GM12878 (cell line): ENCODE data around the gene GID8.

Experiments used
- EZH2 ChIP-seq: IDR thresholded peaks from 2 replicates; pipeline ENCODE4 v1.6.1; 2012; ENCODE audit warnings: low read depth, mild to moderate bottlenecking, control low read depth, inconsistent platforms, low read length, borderline replicate concordance; ENCODE audit not compliant: control insufficient read depth
- JUND ChIP-seq: IDR thresholded peaks from 2 replicates; pipeline ENCODE4 v1.6.1; 2012; ENCODE audit warnings: low read depth, mild to moderate bottlenecking, low read length, improper control_type of control experiment, moderate library complexity
- MEF2B ChIP-seq: fragments of 450-650 bp; IDR thresholded peaks from 2 replicates; pipeline ENCODE4 v1.6.1; 2018; ENCODE audit warnings: mild to moderate bottlenecking, moderate library complexity; ENCODE audit not compliant: partially characterized antibody, poor library complexity, severe bottlenecking
- SMC3 ChIP-seq: IDR thresholded peaks from 2 replicates; pipeline ENCODE4 v1.6.1; 2011; ENCODE audit warnings: low read length, improper control_type of control experiment, borderline replicate concordance
- TAF1 ChIP-seq: IDR thresholded peaks from 2 replicates; pipeline ENCODE4 v1.6.1; 2011; ENCODE audit warnings: mild to moderate bottlenecking, low read depth, low read length, borderline replicate concordance
- ZSCAN29 ChIP-seq: fragments of 450-650 bp; IDR thresholded peaks from 2 replicates; pipeline ENCODE4 v1.6.1; 2017; ENCODE audit warnings: mild to moderate bottlenecking, moderate library complexity
- TF ChIP-seq, protein P1 (sequence below), 3 experiments: IDR thresholded peaks in 2 of 3; conservative IDR thresholded peaks in 1 of 3; 2 replicates each; pipeline ENCODE4 v1.5.1; 2011; ENCODE audit warnings: low read depth in 3 of 3, low read length in 3 of 3, mild to moderate bottlenecking in 3 of 3, control low read depth in 2 of 3, moderate library complexity in 2 of 3, inconsistent platforms in 1 of 3, mixed read lengths in 1 of 3; ENCODE audit not compliant: control insufficient read depth in 2 of 3, insufficient read depth in 1 of 3; ENCODE audit errors: extremely low read depth in 1 of 3
- TF ChIP-seq, protein P2 (sequence below): IDR thresholded peaks from 2 replicates; pipeline ENCODE4 v1.6.1; 2012; ENCODE audit warnings: mild to moderate bottlenecking, low read depth, low read length
- TF ChIP-seq, protein P3 (sequence below): fragments of 450-650 bp; IDR thresholded peaks from 2 replicates; pipeline ENCODE4 v1.6.1; 2017; ENCODE audit warnings: borderline replicate concordance
- TF ChIP-seq, protein P4 (sequence below): IDR thresholded peaks from 2 replicates; pipeline ENCODE4 v1.6.1; 2011; ENCODE audit warnings: borderline replicate concordance, low read depth, mild to moderate bottlenecking, moderate library complexity, mixed read lengths, low read length; ENCODE audit not compliant: insufficient read depth; ENCODE audit errors: extremely low read length

DNA sequence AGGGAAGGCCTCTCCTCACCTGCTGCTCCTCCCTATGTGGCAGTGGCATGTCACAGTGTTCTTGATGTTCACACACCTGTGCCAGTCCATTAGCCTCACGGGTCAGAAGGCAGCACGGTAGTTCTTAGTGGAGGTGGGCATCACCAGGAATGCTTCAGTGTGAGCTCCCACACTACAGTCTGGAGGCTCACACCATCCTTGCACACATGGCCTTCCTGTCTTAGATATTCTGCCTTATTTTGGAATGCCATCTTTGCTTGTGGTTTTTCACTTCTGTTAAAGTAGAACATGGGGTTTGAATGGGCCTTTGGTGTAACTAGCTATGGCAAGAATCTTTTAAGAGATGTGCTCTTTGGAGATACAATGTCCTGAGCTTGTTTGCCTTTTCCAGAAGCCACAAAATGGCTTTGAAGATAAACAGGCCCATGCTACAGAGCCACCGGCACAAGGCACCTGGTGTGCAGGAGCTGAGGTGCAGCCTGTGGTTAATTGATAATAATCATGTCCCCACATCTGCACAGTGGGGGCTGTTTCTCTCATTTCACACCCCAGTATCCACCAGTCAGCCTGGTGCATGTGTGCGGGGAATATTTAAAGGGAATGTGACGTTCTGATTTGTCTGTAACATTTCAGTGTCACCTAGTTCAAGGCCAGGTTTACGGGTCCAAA, 11.3 kb downstream of the GID8 start:
- TF ChIP-seq ZSCAN29 (no peak), TAF1 (no peak), MEF2B (no peak), JUND (no peak), SMC3 (no peak), EZH2 (no peak)
- TF ChIP-seq, protein P1, sequence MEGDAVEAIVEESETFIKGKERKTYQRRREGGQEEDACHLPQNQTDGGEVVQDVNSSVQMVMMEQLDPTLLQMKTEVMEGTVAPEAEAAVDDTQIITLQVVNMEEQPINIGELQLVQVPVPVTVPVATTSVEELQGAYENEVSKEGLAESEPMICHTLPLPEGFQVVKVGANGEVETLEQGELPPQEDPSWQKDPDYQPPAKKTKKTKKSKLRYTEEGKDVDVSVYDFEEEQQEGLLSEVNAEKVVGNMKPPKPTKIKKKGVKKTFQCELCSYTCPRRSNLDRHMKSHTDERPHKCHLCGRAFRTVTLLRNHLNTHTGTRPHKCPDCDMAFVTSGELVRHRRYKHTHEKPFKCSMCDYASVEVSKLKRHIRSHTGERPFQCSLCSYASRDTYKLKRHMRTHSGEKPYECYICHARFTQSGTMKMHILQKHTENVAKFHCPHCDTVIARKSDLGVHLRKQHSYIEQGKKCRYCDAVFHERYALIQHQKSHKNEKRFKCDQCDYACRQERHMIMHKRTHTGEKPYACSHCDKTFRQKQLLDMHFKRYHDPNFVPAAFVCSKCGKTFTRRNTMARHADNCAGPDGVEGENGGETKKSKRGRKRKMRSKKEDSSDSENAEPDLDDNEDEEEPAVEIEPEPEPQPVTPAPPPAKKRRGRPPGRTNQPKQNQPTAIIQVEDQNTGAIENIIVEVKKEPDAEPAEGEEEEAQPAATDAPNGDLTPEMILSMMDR (IDR thresholded peaks at IDR 0.05 in 2 of 3, conservative IDR thresholded peaks at IDR 0.05 in 1 of 3; ENCODE audit: control insufficient read depth in 2 of 3, extremely low read depth in 1 of 3, insufficient read depth in 1 of 3, low read depth in 3 of 3, low read length in 3 of 3): no peak
- TF ChIP-seq, protein P2, sequence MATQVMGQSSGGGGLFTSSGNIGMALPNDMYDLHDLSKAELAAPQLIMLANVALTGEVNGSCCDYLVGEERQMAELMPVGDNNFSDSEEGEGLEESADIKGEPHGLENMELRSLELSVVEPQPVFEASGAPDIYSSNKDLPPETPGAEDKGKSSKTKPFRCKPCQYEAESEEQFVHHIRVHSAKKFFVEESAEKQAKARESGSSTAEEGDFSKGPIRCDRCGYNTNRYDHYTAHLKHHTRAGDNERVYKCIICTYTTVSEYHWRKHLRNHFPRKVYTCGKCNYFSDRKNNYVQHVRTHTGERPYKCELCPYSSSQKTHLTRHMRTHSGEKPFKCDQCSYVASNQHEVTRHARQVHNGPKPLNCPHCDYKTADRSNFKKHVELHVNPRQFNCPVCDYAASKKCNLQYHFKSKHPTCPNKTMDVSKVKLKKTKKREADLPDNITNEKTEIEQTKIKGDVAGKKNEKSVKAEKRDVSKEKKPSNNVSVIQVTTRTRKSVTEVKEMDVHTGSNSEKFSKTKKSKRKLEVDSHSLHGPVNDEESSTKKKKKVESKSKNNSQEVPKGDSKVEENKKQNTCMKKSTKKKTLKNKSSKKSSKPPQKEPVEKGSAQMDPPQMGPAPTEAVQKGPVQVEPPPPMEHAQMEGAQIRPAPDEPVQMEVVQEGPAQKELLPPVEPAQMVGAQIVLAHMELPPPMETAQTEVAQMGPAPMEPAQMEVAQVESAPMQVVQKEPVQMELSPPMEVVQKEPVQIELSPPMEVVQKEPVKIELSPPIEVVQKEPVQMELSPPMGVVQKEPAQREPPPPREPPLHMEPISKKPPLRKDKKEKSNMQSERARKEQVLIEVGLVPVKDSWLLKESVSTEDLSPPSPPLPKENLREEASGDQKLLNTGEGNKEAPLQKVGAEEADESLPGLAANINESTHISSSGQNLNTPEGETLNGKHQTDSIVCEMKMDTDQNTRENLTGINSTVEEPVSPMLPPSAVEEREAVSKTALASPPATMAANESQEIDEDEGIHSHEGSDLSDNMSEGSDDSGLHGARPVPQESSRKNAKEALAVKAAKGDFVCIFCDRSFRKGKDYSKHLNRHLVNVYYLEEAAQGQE: no peak
- TF ChIP-seq, protein P3, sequence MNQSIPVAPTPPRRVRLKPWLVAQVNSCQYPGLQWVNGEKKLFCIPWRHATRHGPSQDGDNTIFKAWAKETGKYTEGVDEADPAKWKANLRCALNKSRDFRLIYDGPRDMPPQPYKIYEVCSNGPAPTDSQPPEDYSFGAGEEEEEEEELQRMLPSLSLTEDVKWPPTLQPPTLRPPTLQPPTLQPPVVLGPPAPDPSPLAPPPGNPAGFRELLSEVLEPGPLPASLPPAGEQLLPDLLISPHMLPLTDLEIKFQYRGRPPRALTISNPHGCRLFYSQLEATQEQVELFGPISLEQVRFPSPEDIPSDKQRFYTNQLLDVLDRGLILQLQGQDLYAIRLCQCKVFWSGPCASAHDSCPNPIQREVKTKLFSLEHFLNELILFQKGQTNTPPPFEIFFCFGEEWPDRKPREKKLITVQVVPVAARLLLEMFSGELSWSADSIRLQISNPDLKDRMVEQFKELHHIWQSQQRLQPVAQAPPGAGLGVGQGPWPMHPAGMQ: no peak
- TF ChIP-seq, protein P4, sequence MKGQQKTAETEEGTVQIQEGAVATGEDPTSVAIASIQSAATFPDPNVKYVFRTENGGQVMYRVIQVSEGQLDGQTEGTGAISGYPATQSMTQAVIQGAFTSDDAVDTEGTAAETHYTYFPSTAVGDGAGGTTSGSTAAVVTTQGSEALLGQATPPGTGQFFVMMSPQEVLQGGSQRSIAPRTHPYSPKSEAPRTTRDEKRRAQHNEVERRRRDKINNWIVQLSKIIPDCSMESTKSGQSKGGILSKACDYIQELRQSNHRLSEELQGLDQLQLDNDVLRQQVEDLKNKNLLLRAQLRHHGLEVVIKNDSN: no peak
